GM21576 (cell line): ENCODE measurements around the gene ACVR1B.

Experiments
- ATAC-seq: cut with Tn5 transposase; IDR thresholded peaks from one replicate; pipeline ENCODE4 v1.9.1; 2021; ENCODE audit warnings: mild to moderate bottlenecking, moderate library complexity; ENCODE audit not compliant: unreplicated experiment

ACVR1B gene

DNA sequence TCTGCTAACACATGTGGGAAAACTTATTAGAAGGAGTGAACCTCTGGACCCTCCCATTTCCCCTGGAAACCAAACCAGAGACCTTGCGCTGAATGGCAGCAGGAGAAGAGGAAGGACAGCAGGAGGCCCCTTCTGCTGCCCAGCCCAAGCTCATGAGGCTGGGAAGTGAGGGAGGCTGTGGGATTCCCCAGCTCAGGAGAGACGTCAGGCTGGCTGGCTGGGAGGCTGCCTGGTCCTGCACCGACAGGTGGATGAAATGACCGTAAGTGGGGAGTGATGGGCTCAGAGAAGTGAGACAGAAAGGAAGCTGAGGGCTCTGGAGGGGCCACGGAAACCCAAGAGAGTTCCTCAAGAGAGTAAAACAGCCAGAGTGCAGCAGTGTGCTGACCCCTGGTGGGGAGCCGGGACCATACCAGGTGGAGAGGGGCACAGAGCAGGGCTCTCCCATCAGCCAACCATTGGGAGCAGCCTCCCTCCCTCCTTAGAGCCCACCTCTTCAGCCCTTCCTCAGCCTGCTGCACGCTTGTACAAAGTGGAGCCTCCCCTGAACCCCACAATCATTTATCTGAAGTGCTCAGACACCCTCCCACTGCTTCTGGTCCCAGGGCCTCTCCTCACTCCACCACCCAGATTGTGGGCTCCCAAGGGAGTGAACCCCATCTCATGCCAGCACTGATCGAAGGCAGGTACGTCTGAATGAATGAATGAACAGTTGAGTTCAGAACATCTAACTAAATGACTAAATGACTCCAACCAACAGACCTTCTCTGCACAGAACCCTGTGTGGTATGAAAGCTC, 69.2 kb downstream of the ACVR1B start:
- ATAC-seq = no peak

- ATAC-seq = no peak
Measured at GRCh38 chr12:52022841-52023181, 71.3 kb downstream of the ACVR1B start.

- ATAC-seq = peak; percentile 43
Measured at GRCh38 chr12:52023182-52023975, 71.9 kb downstream of the ACVR1B start.

GRCh38 chr12:52023976-52024688, 72.6 kb downstream of the ACVR1B start:
- no peak for ATAC-seq

GRCh38 chr12:52024845-52025230, 73.3 kb downstream of the ACVR1B start:
- no peak for ATAC-seq

DNA sequence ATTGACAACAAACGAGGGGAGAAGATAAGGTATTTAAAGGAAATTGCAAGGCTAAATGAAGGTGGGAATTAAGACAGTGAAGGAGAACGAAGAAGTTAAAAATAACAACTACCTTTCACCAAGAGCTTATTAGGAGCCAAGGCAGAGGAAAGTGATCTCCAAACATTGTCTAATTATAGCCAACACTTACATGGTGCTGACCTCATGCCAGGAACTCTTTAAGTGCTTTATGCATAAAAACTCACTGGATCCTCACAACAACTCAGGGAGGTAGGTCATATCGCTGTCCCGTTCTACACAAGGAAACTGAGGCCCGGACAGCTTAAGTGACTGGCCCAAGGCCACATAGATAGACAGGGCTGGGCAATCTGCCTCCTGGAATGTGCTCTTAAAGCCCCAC, 74.8 kb downstream of the ACVR1B start:
- ATAC-seq = no peak

DNA sequence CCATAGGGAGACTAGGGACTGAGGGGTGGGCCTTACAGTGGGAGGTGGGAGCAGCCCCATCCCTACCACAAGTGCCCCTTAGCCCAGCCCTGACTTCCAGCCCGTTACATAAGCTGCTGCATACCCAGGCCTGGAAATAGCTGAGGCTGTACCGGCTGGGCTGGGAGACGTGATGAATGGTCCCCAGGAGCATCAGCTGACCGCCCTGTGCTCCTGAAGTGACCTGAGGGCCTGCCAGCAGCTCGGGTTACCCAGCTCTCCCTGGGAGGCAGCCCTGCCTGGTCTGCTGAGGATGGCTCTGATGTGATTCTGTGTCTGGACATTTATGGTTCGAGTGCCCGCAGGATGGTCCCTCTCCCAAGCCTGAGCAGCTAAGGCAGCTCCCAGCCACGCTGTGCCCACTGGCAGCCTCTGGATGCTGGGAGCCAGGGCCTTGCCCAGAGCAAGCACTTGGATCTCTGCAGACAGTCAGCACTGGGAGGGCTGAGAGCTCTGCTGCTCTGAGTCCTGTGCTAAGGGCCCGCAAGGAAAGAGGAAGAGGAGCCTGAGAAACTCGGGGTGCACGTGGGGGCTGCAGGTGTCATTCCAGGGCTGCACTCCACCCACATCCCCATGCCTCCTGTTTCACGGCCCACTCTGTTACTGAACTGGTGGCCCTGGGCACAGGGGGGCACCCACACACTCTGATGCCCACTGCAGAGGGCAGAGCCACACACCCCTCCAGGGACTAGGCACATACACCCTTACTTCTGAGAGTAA, 75.8 kb downstream of the ACVR1B start:
- no peak for ATAC-seq

DNA sequence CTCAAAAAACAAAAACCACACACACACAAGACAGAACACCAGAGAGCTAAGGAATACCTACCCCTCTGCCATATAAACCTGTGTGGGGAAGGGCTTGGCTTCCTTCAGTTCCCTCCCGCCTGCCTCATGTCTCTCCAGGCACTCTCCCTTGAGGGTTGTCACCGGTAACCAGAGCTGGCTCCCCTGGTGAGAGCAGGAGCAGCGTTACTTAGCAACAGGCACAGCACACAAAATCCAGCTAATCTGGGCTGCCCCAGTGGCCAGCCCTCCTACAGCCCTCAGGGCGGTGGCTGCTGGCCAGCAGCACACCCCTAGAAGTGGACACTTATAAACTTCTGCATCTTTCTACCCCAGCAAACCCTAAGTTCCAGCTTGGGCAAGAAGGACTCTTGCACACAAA, 78.2 kb downstream of the ACVR1B start:
- ATAC-seq = no peak

- ATAC-seq = no peak
Measured at GRCh38 chr12:52032446-52032803, 80.9 kb downstream of the ACVR1B start.

- peak; percentile 86 for ATAC-seq
Measured at GRCh38 chr12:52032804-52033445, 81.4 kb downstream of the ACVR1B start.

DNA sequence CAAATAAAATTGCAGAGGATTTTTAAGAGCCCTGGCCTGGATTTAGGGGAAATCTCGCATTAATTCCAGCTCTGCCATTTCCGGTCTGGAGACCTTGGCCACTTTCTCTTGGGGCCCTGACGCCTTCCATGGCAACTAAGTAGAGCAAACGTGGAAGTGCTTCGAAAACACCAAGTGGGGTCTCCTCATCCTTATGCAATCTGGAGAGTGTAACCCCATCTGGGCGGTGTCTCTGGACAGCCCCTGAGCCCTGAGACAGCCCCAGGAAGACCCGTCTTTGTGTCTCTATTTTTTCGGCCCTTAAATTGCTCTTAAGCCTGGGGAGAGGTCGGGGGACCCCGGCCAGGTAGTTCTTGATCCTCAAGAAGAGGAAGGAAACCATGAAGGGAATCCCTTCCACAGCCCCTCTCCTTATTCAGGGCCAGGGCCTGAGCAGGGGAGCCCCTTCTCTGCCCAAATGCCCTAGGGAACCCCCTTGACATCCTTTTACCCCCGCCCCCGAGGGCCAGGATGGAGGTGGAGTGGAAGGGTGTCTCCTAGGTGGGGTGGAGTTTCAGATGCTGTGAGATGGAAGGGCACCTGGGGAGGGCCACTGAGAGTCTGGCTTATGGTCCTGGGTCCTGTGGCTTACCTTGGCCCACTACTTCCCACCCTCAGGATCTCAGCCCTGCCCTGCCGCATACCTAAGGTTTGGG, 82.1 kb downstream of the ACVR1B start:
- no peak for ATAC-seq

DNA sequence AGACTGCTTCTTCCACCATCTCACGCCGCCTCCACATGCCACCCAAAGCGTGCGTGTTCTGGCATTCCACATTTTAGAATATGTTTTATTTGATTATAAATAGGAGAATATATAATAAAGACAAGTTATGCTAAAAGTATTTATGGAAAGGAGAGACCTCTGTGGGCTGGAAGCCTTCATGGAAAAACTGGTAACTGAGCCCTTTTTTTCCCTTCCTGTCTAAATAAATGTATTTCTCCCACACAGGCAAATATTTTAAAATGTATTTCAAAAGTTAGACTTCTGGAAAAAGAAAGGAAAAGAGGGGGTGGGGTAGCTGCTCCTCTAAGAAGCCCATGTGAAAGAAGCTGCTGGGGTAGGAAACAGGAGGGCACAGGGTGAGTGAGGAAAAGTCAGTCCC, 83.7 kb downstream of the ACVR1B start:
- ATAC-seq = no peak

- ATAC-seq = no peak
Measured at GRCh38 chr12:52035926-52036325, 84.4 kb downstream of the ACVR1B start.

DNA sequence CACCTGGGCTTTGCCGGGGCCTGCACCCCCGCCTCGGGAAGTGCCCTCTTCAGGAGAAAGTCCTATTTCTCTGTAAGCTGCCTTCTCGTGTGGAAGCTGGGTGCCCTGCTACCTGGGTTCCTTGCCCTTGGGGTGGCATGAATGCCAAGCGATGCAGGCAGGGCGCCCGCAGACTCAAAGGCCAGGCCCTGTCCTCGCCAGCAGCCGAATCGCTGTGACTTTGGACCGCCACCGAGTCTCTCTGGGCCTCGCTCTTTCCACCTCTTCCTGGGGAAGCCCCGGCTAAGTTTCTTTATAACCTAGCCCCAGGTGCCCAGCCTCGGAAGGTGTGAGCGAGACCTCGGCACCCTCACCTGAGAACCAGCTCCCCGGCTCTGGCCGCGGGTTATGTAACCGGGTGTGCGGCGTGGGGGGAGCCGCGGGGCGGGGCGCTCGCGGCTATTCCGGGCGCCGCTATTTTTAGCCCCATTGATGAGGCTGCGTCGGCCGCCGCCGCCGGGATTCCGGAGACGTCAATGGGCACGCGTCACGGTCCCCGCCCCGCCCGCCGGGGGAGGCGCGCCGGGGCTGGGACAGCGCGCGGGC, 85.2 kb downstream of the ACVR1B start:
- ATAC-seq = peak; percentile 44

- ATAC-seq = no peak
Measured at GRCh38 chr12:52037248-52037861, 85.9 kb downstream of the ACVR1B start.

GRCh38 chr12:52038447-52038846, 86.9 kb downstream of the ACVR1B start:
- ATAC-seq = no peak

DNA sequence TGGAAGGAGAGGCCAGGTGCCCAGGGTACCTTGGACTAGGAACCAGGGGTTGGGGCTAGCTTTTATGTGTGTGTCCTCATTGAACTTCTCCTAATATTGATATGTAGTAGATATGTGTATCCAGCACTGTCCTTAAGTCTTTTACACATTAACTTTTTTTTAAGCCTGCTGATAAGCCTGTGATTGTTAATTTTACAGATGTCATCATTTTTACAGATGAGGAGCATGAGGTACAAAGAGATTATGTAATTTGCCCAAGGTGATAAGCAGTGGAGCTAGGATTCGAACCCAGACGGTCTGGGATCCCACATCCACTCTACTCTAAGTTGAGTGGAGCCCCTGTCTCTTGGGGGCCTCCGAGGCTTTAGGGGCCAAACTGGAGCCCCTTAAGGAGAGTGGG, 89.5 kb downstream of the ACVR1B start:
- no peak for ATAC-seq

GRCh38 chr12:52041695-52042123, 90.2 kb downstream of the ACVR1B start:
- ATAC-seq = no peak

GRCh38 chr12:52042706-52043385, 91.3 kb downstream of the ACVR1B start:
- no peak for ATAC-seq
